ENCODE measurements around the gene RFESD.

GRCh38 chr5:95609711-95610110 lies 36.9 kb upstream of the RFESD start:
- no peak for TF ChIP-seq CTCF (IDR thresholded peaks at IDR 0.05)
- TF ChIP-seq EZH2 (IDR thresholded peaks at IDR 0.05; ENCODE audit: borderline replicate concordance, insufficient read depth, low read depth, low read length, poor library complexity, severe bottlenecking) = no peak
